OCI-LY1 (cell line): ENCODE measurements around the gene PDCD5.

Experiments used
- EZH2 ChIP-seq: fragments of 200-600 bp; sonication (generic), shearing (Covaris generic); IDR thresholded peaks from 2 replicates; pipeline ENCODE4 v1.8.0; 2017; ENCODE audit warnings: borderline replicate concordance, mixed run types, mild to moderate bottlenecking, antibody characterized with exemption, low read length, moderate library complexity, mixed read lengths
- TF ChIP-seq, protein P1 (sequence below): fragments of 200-600 bp; sonication (generic), shearing (Covaris generic); IDR thresholded peaks from 2 replicates; pipeline ENCODE4 v1.5.1; 2017; ENCODE audit warnings: mild to moderate bottlenecking, antibody characterized with exemption, low read length, moderate library complexity, mixed read lengths

DNA sequence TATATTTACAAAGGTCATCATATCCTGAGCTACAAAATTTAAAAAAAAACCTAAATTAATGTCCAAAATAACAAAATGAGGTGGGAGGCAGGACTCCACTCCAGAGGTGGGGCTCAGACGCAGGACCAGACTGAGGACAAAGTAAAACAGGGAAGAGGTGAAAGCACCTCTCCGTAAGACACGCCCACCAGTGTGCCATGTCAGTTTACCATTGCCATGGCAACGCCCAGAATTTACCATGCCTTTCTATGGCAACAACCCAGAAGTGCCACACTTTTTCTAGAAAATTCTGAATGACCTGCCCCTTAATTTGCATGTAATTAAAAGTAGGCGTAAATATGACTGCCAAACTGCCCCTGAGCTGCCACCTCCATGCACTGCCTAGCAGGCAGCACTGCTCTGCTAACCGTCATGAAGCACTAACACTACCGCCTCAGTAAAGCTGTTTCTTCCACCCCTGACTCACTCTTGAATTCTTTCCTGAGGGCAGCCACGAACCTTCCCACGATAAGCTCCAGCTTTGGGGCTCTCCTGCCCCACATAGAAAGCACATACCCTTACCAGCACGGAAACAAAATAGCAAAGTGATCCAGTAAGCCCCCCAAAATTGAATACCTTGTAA lies 22.3 kb upstream of the PDCD5 start:
- TF ChIP-seq, protein P1, sequence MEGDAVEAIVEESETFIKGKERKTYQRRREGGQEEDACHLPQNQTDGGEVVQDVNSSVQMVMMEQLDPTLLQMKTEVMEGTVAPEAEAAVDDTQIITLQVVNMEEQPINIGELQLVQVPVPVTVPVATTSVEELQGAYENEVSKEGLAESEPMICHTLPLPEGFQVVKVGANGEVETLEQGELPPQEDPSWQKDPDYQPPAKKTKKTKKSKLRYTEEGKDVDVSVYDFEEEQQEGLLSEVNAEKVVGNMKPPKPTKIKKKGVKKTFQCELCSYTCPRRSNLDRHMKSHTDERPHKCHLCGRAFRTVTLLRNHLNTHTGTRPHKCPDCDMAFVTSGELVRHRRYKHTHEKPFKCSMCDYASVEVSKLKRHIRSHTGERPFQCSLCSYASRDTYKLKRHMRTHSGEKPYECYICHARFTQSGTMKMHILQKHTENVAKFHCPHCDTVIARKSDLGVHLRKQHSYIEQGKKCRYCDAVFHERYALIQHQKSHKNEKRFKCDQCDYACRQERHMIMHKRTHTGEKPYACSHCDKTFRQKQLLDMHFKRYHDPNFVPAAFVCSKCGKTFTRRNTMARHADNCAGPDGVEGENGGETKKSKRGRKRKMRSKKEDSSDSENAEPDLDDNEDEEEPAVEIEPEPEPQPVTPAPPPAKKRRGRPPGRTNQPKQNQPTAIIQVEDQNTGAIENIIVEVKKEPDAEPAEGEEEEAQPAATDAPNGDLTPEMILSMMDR = no peak
- no peak for TF ChIP-seq EZH2
